ENCODE data around the gene MAGEA9B. TPM values are rescaled to one million over a fixed set of nuclear protein-coding genes. Genes with fewer than 3 reads are reported as not detected.
"Not testable (repeated sequence)": the region's sequence is repeated elsewhere in the genome, so short reads cannot be mapped to it uniquely, and the experiment has no call there.

MAGEA9B gene
- total RNA-seq, 1 donor from 2014 or later, result not detected

GRCh38 chrX:149573456-149573855 lies 13.8 kb downstream of the MAGEA9B start:
- H3K4me1 ChIP-seq (ENCODE audit: control insufficient read depth in 3 of 3, insufficient read depth in 3 of 3, low read length in 3 of 3); H3K4me3 ChIP-seq (ENCODE audit: low read length in 3 of 3); H3K36me3 ChIP-seq (ENCODE audit: control insufficient read depth in 3 of 3, insufficient read depth in 3 of 3, low read length in 3 of 3); H3K27ac ChIP-seq (ENCODE audit: low read depth, low read length); H3K9me3 ChIP-seq (ENCODE audit: control insufficient read depth in 3 of 3, low read length in 3 of 3); H3K9ac ChIP-seq (ENCODE audit: low read depth in 1 of 3, low read length in 3 of 3); H3K27me3 ChIP-seq (ENCODE audit: control insufficient read depth in 3 of 3, insufficient read depth in 3 of 3, low read length in 3 of 3): not testable (repeated sequence)

GRCh38 chrX:149572743-149573142 lies 14.5 kb downstream of the MAGEA9B start:
- peaks cover 0 to 2% (median 0%) of the 10 kb centered on the region in 3 donors for H3K4me1 ChIP-seq (ENCODE audit: control insufficient read depth in 3 of 3, insufficient read depth in 3 of 3, low read length in 3 of 3)
- H3K27ac ChIP-seq (ENCODE audit: low read depth, low read length), result no peak overlapping the region
- no peaks in the 10 kb centered on the region for H3K36me3 ChIP-seq (ENCODE audit: control insufficient read depth in 3 of 3, insufficient read depth in 3 of 3, low read length in 3 of 3)
- no peaks in the 10 kb centered on the region for H3K9me3 ChIP-seq (ENCODE audit: control insufficient read depth in 3 of 3, low read length in 3 of 3)
- no peaks in the 10 kb centered on the region for H3K27me3 ChIP-seq (ENCODE audit: control insufficient read depth in 3 of 3, insufficient read depth in 3 of 3, low read length in 3 of 3)
- no peak overlapping the region for H3K4me3 ChIP-seq (ENCODE audit: low read length in 3 of 3)
- H3K9ac ChIP-seq (ENCODE audit: low read depth in 1 of 3, low read length in 3 of 3), result no peak overlapping the region

- Histone ChIP-seq H3K27ac (ENCODE audit: low read depth, low read length) (no peak overlapping the region), H3K36me3 (ENCODE audit: control insufficient read depth in 3 of 3, insufficient read depth in 3 of 3, low read length in 3 of 3) (no peaks in the 10 kb centered on the region), H3K9me3 (ENCODE audit: control insufficient read depth in 3 of 3, low read length in 3 of 3) (no peaks in the 10 kb centered on the region), H3K9ac (ENCODE audit: low read depth in 1 of 3, low read length in 3 of 3) (no peak overlapping the region), H3K4me1 (ENCODE audit: control insufficient read depth in 3 of 3, insufficient read depth in 3 of 3, low read length in 3 of 3) (peaks cover 0 to 2% (median 0%) of the 10 kb centered on the region in 3 donors), H3K27me3 (ENCODE audit: control insufficient read depth in 3 of 3, insufficient read depth in 3 of 3, low read length in 3 of 3) (no peaks in the 10 kb centered on the region), H3K4me3 (ENCODE audit: low read length in 3 of 3) (no peak overlapping the region)
Measured at GRCh38 chrX:149571770-149572169, 15.5 kb downstream of the MAGEA9B start.

- Histone ChIP-seq H3K27ac (ENCODE audit: low read depth, low read length) (no peak overlapping the region), H3K4me3 (ENCODE audit: low read length in 3 of 3) (no peak overlapping the region), H3K36me3 (ENCODE audit: control insufficient read depth in 3 of 3, insufficient read depth in 3 of 3, low read length in 3 of 3) (no peaks in the 10 kb centered on the region), H3K27me3 (ENCODE audit: control insufficient read depth in 3 of 3, insufficient read depth in 3 of 3, low read length in 3 of 3) (no peaks in the 10 kb centered on the region), H3K4me1 (ENCODE audit: control insufficient read depth in 3 of 3, insufficient read depth in 3 of 3, low read length in 3 of 3) (peaks cover 0 to 2% (median 0%) of the 10 kb centered on the region in 3 donors), H3K9ac (ENCODE audit: low read depth in 1 of 3, low read length in 3 of 3) (no peak overlapping the region), H3K9me3 (ENCODE audit: control insufficient read depth in 3 of 3, low read length in 3 of 3) (no peaks in the 10 kb centered on the region)
Measured at GRCh38 chrX:149570668-149571067, 16.6 kb downstream of the MAGEA9B start.

- no peak overlapping the region for H3K9ac ChIP-seq (ENCODE audit: low read depth in 1 of 3, low read length in 3 of 3)
- no peak overlapping the region for H3K4me3 ChIP-seq (ENCODE audit: low read length in 3 of 3)
- H3K27me3 ChIP-seq (ENCODE audit: control insufficient read depth in 3 of 3, insufficient read depth in 3 of 3, low read length in 3 of 3), result no peaks in the 10 kb centered on the region
- H3K36me3 ChIP-seq (ENCODE audit: control insufficient read depth in 3 of 3, insufficient read depth in 3 of 3, low read length in 3 of 3), result no peaks in the 10 kb centered on the region
- no peak overlapping the region for H3K27ac ChIP-seq (ENCODE audit: low read depth, low read length)
- no peaks in the 10 kb centered on the region for H3K9me3 ChIP-seq (ENCODE audit: control insufficient read depth in 3 of 3, low read length in 3 of 3)
- H3K4me1 ChIP-seq (ENCODE audit: control insufficient read depth in 3 of 3, insufficient read depth in 3 of 3, low read length in 3 of 3), result peaks cover 0 to 2% (median 0%) of the 10 kb centered on the region in 3 donors
Measured at GRCh38 chrX:149569770-149570169, 17.5 kb downstream of the MAGEA9B start.

- Histone ChIP-seq H3K27ac (ENCODE audit: low read depth, low read length) (no peak overlapping the region), H3K36me3 (ENCODE audit: control insufficient read depth in 3 of 3, insufficient read depth in 3 of 3, low read length in 3 of 3) (no peaks in the 10 kb centered on the region), H3K27me3 (ENCODE audit: control insufficient read depth in 3 of 3, insufficient read depth in 3 of 3, low read length in 3 of 3) (no peaks in the 10 kb centered on the region), H3K9me3 (ENCODE audit: control insufficient read depth in 3 of 3, low read length in 3 of 3) (no peaks in the 10 kb centered on the region), H3K4me3 (ENCODE audit: low read length in 3 of 3) (no peak overlapping the region), H3K4me1 (ENCODE audit: control insufficient read depth in 3 of 3, insufficient read depth in 3 of 3, low read length in 3 of 3) (peaks cover 0 to 2% (median 0%) of the 10 kb centered on the region in 3 donors), H3K9ac (ENCODE audit: low read depth in 1 of 3, low read length in 3 of 3) (no peak overlapping the region)
Measured at GRCh38 chrX:149568701-149569296, 18.5 kb downstream of the MAGEA9B start.

GRCh38 chrX:149567621-149568417 lies 19.4 kb downstream of the MAGEA9B start:
- H3K4me3 ChIP-seq (ENCODE audit: low read length in 3 of 3), result no peak overlapping the region
- peaks cover 0 to 2% (median 0%) of the 10 kb centered on the region in 3 donors for H3K4me1 ChIP-seq (ENCODE audit: control insufficient read depth in 3 of 3, insufficient read depth in 3 of 3, low read length in 3 of 3)
- H3K9ac ChIP-seq (ENCODE audit: low read depth in 1 of 3, low read length in 3 of 3), result no peak overlapping the region
- H3K36me3 ChIP-seq (ENCODE audit: control insufficient read depth in 3 of 3, insufficient read depth in 3 of 3, low read length in 3 of 3), result no peaks in the 10 kb centered on the region
- H3K27me3 ChIP-seq (ENCODE audit: control insufficient read depth in 3 of 3, insufficient read depth in 3 of 3, low read length in 3 of 3), result no peaks in the 10 kb centered on the region
- H3K9me3 ChIP-seq (ENCODE audit: control insufficient read depth in 3 of 3, low read length in 3 of 3), result no peaks in the 10 kb centered on the region
- H3K27ac ChIP-seq (ENCODE audit: low read depth, low read length), result no peak overlapping the region

- Histone ChIP-seq H3K9me3 (ENCODE audit: control insufficient read depth in 3 of 3, low read length in 3 of 3) (no peaks in the 10 kb centered on the region), H3K4me1 (ENCODE audit: control insufficient read depth in 3 of 3, insufficient read depth in 3 of 3, low read length in 3 of 3) (no peaks in the 10 kb centered on the region), H3K27me3 (ENCODE audit: control insufficient read depth in 3 of 3, insufficient read depth in 3 of 3, low read length in 3 of 3) (no peaks in the 10 kb centered on the region), H3K4me3 (ENCODE audit: low read length in 3 of 3) (no peak overlapping the region), H3K27ac (ENCODE audit: low read depth, low read length) (no peak overlapping the region), H3K36me3 (ENCODE audit: control insufficient read depth in 3 of 3, insufficient read depth in 3 of 3, low read length in 3 of 3) (no peaks in the 10 kb centered on the region), H3K9ac (ENCODE audit: low read depth in 1 of 3, low read length in 3 of 3) (no peak overlapping the region)
Measured at GRCh38 chrX:149563359-149563758, 23.9 kb downstream of the MAGEA9B start.

GRCh38 chrX:149555251-149555650 lies 32.0 kb downstream of the MAGEA9B start:
- not testable (repeated sequence) for H3K27ac ChIP-seq (ENCODE audit: low read depth, low read length); H3K27me3 ChIP-seq (ENCODE audit: control insufficient read depth in 3 of 3, insufficient read depth in 3 of 3, low read length in 3 of 3); H3K4me3 ChIP-seq (ENCODE audit: low read length in 3 of 3); H3K4me1 ChIP-seq (ENCODE audit: control insufficient read depth in 3 of 3, insufficient read depth in 3 of 3, low read length in 3 of 3); H3K9ac ChIP-seq (ENCODE audit: low read depth in 1 of 3, low read length in 3 of 3); H3K9me3 ChIP-seq (ENCODE audit: control insufficient read depth in 3 of 3, low read length in 3 of 3); H3K36me3 ChIP-seq (ENCODE audit: control insufficient read depth in 3 of 3, insufficient read depth in 3 of 3, low read length in 3 of 3)

GRCh38 chrX:149551939-149552248 lies 35.4 kb downstream of the MAGEA9B start:
- H3K27ac ChIP-seq (ENCODE audit: low read depth, low read length); H3K4me3 ChIP-seq (ENCODE audit: low read length in 3 of 3); H3K4me1 ChIP-seq (ENCODE audit: control insufficient read depth in 3 of 3, insufficient read depth in 3 of 3, low read length in 3 of 3); H3K36me3 ChIP-seq (ENCODE audit: control insufficient read depth in 3 of 3, insufficient read depth in 3 of 3, low read length in 3 of 3); H3K9ac ChIP-seq (ENCODE audit: low read depth in 1 of 3, low read length in 3 of 3); H3K9me3 ChIP-seq (ENCODE audit: control insufficient read depth in 3 of 3, low read length in 3 of 3); H3K27me3 ChIP-seq (ENCODE audit: control insufficient read depth in 3 of 3, insufficient read depth in 3 of 3, low read length in 3 of 3): not testable (repeated sequence)

Data from skeletal muscle tissue (tissue), 4 donors.